Caco-2 (cell line): ENCODE data around the gene KCND3. TPM values are rescaled to one million over a fixed set of nuclear protein-coding genes. Genes with fewer than 3 reads are reported as not detected.

ENCODE experiments used
- BruUV-seq: library from RNA; stranded (reverse); fragments of 400-500 nt; replicated peaks from 2 replicates; lab custom pipeline; 2021; lab: Mats Ljungman, UMichigan
- CTCF ChIA-PET: fragments of 300-600 bp; sonication (Branson Sonifier 250); formaldehyde crosslinking; loops from one replicate; lab custom pipeline; 2022; ENCODE audit warnings: antibody characterized with exemption; lab: Charles Lee
- POLR2A ChIA-PET: fragments of 300-600 bp; sonication (Branson Sonifier 250); formaldehyde crosslinking; loops from one replicate; lab custom pipeline; 2022; ENCODE audit warnings: antibody characterized with exemption; lab: Charles Lee
- DNase-seq, 2 experiments: peaks; one replicate each; pipeline versions ENCODE4 v3.0.0 to v3.0.0-alpha.2; 2020 to 2022
- H3K27me3 ChIP-seq: replicated peaks from 2 replicates; pipeline ENCODE4 v1.6.0; 2011; ENCODE audit warnings: low read length; ENCODE audit not compliant: control insufficient read depth, insufficient read depth
- H3K36me3 ChIP-seq: 2 replicates; pipeline ENCODE4 v1.5.1; 2011; ENCODE audit warnings: low read length; ENCODE audit not compliant: control insufficient read depth, insufficient read depth
- H3K4me1 ChIP-seq: fragments of 250-450 bp; sonication (Bioruptor Pico); 2 replicates; pipeline ENCODE4 v1.5.1; 2020; ENCODE audit warnings: mild to moderate bottlenecking
- H3K4me3 ChIP-seq: 2 replicates; pipeline ENCODE4 v1.5.1; 2011; ENCODE audit warnings: low read depth, mild to moderate bottlenecking, control low read depth, low read length
- H3K9me3 ChIP-seq: fragments of 250-450 bp; sonication (Bioruptor Pico); 2 replicates; pipeline ENCODE4 v1.5.1; 2020; ENCODE audit warnings: mild to moderate bottlenecking, moderate library complexity
- H3K27ac Mint-ChIP-seq: one replicate; pipeline ENCODE4 v1.8.0; 2022; ENCODE audit warnings: mixed read lengths; ENCODE audit not compliant: unreplicated experiment
- H3K27me3 Mint-ChIP-seq: one replicate; pipeline ENCODE4 v1.8.0; 2022; ENCODE audit warnings: mixed read lengths; ENCODE audit not compliant: insufficient read depth, unreplicated experiment
- H3K36me3 Mint-ChIP-seq: one replicate; pipeline ENCODE4 v1.8.0; 2022; ENCODE audit warnings: mild to moderate bottlenecking, mixed read lengths; ENCODE audit not compliant: insufficient read depth, unreplicated experiment
- H3K4me1 Mint-ChIP-seq: one replicate; pipeline ENCODE4 v1.8.0; 2022; ENCODE audit warnings: low read depth, mixed read lengths; ENCODE audit not compliant: unreplicated experiment
- H3K4me3 Mint-ChIP-seq: one replicate; pipeline ENCODE4 v1.8.0; 2022; ENCODE audit warnings: mild to moderate bottlenecking, moderate library complexity, mixed read lengths; ENCODE audit not compliant: unreplicated experiment
- H3K9me3 Mint-ChIP-seq: one replicate; pipeline ENCODE4 v1.8.0; 2022; ENCODE audit warnings: mixed read lengths; ENCODE audit not compliant: unreplicated experiment
- CTCF ChIP-seq, 2 experiments: fragments of 200-600 bp in 1 of 2; IDR thresholded peaks; 1 replicate in 1 of 2; 2 replicates in 1 of 2; pipeline versions ENCODE4 v1.5.1 to v1.8.0; 2011 to 2022; ENCODE audit warnings: antibody characterized with exemption in 1 of 2, control low read depth in 1 of 2, inconsistent platforms in 1 of 2, low read depth in 1 of 2, low read length in 1 of 2, mild to moderate bottlenecking in 1 of 2, moderate library complexity in 1 of 2; ENCODE audit not compliant: insufficient read depth in 1 of 2, severe bottlenecking in 1 of 2, unreplicated experiment in 1 of 2
- intact Hi-C: fragments of 100-400 bp; cut with micrococcal nuclease; formaldehyde crosslinking; loops from one replicate; pipeline ENCODE4 v1.10.0; 2022; ENCODE audit not compliant: unreplicated experiment
- total RNA-seq: library from RNA; stranded (reverse); gene quantifications from 2 replicates; pipeline ENCODE4 v1.2.3, GENCODE V29; 2022

KCND3 gene
- total RNA-seq, 1 experiment from 2014 or later, result 5.1 TPM

- no peaks in the 10 kb centered on the region for H3K27me3 Mint-ChIP-seq
- no peak overlapping the region for H3K27ac Mint-ChIP-seq
- ChIA-PET CTCF (no interaction called here), POLR2A (no interaction called here)
- no peak for DNase-seq
- H3K36me3 Mint-ChIP-seq, result no peaks in the 10 kb centered on the region
- H3K4me3 Mint-ChIP-seq, result peak overlapping the region; percentile 39
- no TSS peak for BruUV-seq
- peaks cover 41% of the 10 kb centered on the region for H3K4me1 ChIP-seq
- no peaks in the 10 kb centered on the region for H3K27me3 ChIP-seq
- no peaks in the 10 kb centered on the region for H3K9me3 Mint-ChIP-seq
- H3K36me3 ChIP-seq, result no peaks in the 10 kb centered on the region
- peaks cover 14% of the 10 kb centered on the region for H3K4me1 Mint-ChIP-seq
- TF ChIP-seq CTCF (IDR thresholded peaks at IDR 0.05; ENCODE audit: insufficient read depth in 1 of 2, low read depth in 1 of 2, low read length in 1 of 2, severe bottlenecking in 1 of 2, unreplicated experiment in 1 of 2), result no peak
- H3K9me3 ChIP-seq, result no peaks in the 10 kb centered on the region
- intact Hi-C loops, result loop anchor here (1.0 kb wide), 1 partner anchor 11 kb away; no protein-coding TSS in a partner anchor
- no peak overlapping the region for H3K4me3 ChIP-seq
These were observed 12.1 kb downstream of the KCND3 start for GRCh38 chr1:111977378-111977777.

- H3K27ac Mint-ChIP-seq, result no peak overlapping the region
- H3K4me1 ChIP-seq, result peaks cover 41% of the 10 kb centered on the region
- no TSS peak for BruUV-seq
- H3K27me3 Mint-ChIP-seq, result no peaks in the 10 kb centered on the region
- peak overlapping the region; percentile 39 for H3K4me3 Mint-ChIP-seq
- no peaks in the 10 kb centered on the region for H3K9me3 ChIP-seq
- POLR2A ChIA-PET, result no interaction called here
- H3K4me1 Mint-ChIP-seq, result peaks cover 14% of the 10 kb centered on the region
- DNase-seq, result peak; percentile 56 to 67
- intact Hi-C loops, result loop anchor here (1.0 kb wide), 1 partner anchor 11 kb away; no protein-coding TSS in a partner anchor
- H3K9me3 Mint-ChIP-seq, result no peaks in the 10 kb centered on the region
- no peak overlapping the region for H3K4me3 ChIP-seq
- no peak for TF ChIP-seq CTCF (IDR thresholded peaks at IDR 0.05; ENCODE audit: insufficient read depth in 1 of 2, low read depth in 1 of 2, low read length in 1 of 2, severe bottlenecking in 1 of 2, unreplicated experiment in 1 of 2)
- no peaks in the 10 kb centered on the region for H3K36me3 Mint-ChIP-seq
- no peaks in the 10 kb centered on the region for H3K27me3 ChIP-seq
- H3K36me3 ChIP-seq, result no peaks in the 10 kb centered on the region
- CTCF ChIA-PET, result no interaction called here
These were observed 12.6 kb downstream of the KCND3 start for GRCh38 chr1:111976842-111977241.

- H3K36me3 Mint-ChIP-seq, result no peaks in the 10 kb centered on the region
These were observed 13.1 kb downstream of the KCND3 start for GRCh38 chr1:111976332-111976731.

More at GRCh38 chr1:111976332-111976731, 13.1 kb downstream of the KCND3 start:
- BruUV-seq, result no TSS peak
- H3K4me1 ChIP-seq, result peaks cover 41% of the 10 kb centered on the region
- H3K9me3 Mint-ChIP-seq, result no peaks in the 10 kb centered on the region
- H3K27ac Mint-ChIP-seq, result no peak overlapping the region
- TF ChIP-seq CTCF (IDR thresholded peaks at IDR 0.05; ENCODE audit: insufficient read depth in 1 of 2, low read depth in 1 of 2, low read length in 1 of 2, severe bottlenecking in 1 of 2, unreplicated experiment in 1 of 2), result no peak
- intact Hi-C loops, result no loop called here
- no peaks in the 10 kb centered on the region for H3K9me3 ChIP-seq
- H3K27me3 Mint-ChIP-seq, result no peaks in the 10 kb centered on the region
- H3K36me3 ChIP-seq, result no peaks in the 10 kb centered on the region
- peaks cover 14% of the 10 kb centered on the region for H3K4me1 Mint-ChIP-seq
- ChIA-PET POLR2A (no interaction called here), CTCF (no interaction called here)
- H3K27me3 ChIP-seq, result no peaks in the 10 kb centered on the region
- DNase-seq, result no peak
- H3K4me3 Mint-ChIP-seq, result peak overlapping the region; percentile 39
- no peak overlapping the region for H3K4me3 ChIP-seq
